ENCODE measurements around the gene BCAR3.

BCAR3 gene

GRCh38 chr1:93573940-93574469, 107.6 kb downstream of the BCAR3 start (continued):
- no peak for TF ChIP-seq ZBTB10 (tag by site-specific recombination; IDR thresholded peaks at IDR 0.05)

- Histone ChIP-seq H3K36me3 (ENCODE audit: control insufficient read depth in 2 of 2, insufficient read depth in 1 of 2, low read length in 2 of 2) (peaks cover 1 to 60% of the 10 kb centered on the region in 2 experiments; a peak in 2 of 3 replicates), H3K4me1 (ENCODE audit: control insufficient read depth, insufficient read depth, low read length) (no peaks in the 10 kb centered on the region), H3K9me3 (ENCODE audit: control insufficient read depth, insufficient read depth, low read depth, low read length) (no peaks in the 10 kb centered on the region), H3K4me3 (ENCODE audit: low read depth, low read length) (no peak overlapping the region), H3K27ac (ENCODE audit: extremely low read depth, low read depth, low read length) (no peak overlapping the region)
- POLR2A ChIA-PET = no interaction called here
- TF ChIP-seq TCF7L2 (IDR thresholded peaks at IDR 0.05; ENCODE audit: borderline replicate concordance, low read depth, low read length) (no peak), ZNF658 (tag by site-specific recombination; IDR thresholded peaks at IDR 0.05) (no peak), ZNF202 (tag by site-specific recombination; IDR thresholded peaks at IDR 0.05; ENCODE audit: borderline replicate concordance) (no peak)
- CTCF ChIA-PET = interaction anchor here (0.5 kb wide), 1 partner anchor 232 kb away, joined by 4 read pairs; no protein-coding TSS in a partner anchor
These were observed 109.9 kb downstream of the BCAR3 start for GRCh38 chr1:93571623-93572310.

- ChIA-PET CTCF (interaction anchor here (0.6 to 1.0 kb wide), 2 partner anchors 23 to 280 kb away, joined by 3 to 4 read pairs; no protein-coding TSS in a partner anchor), POLR2A (no interaction called here)
- H3K4me1 ChIP-seq (ENCODE audit: control insufficient read depth, insufficient read depth, low read length) = no peaks in the 10 kb centered on the region
- peaks cover 4 to 58% of the 10 kb centered on the region in 2 experiments; a peak in 2 of 3 replicates for H3K36me3 ChIP-seq (ENCODE audit: control insufficient read depth in 2 of 2, insufficient read depth in 1 of 2, low read length in 2 of 2)
- H3K27ac ChIP-seq (ENCODE audit: extremely low read depth, low read depth, low read length) = no peak overlapping the region
- no peak overlapping the region for H3K4me3 ChIP-seq (ENCODE audit: low read depth, low read length)
- TF ChIP-seq ZNF571 (tag by site-specific recombination; IDR thresholded peaks at IDR 0.05) (no peak), ZNF747 (tag by site-specific recombination; IDR thresholded peaks at IDR 0.05) (no peak)
- H3K9me3 ChIP-seq (ENCODE audit: control insufficient read depth, insufficient read depth, low read depth, low read length) = no peaks in the 10 kb centered on the region
These were observed 112.1 kb downstream of the BCAR3 start for GRCh38 chr1:93569489-93569888.

- ChIA-PET POLR2A (interaction anchor here (0.7 kb wide), 1 partner anchor 58 kb away, joined by 4 read pairs; no protein-coding TSS in a partner anchor), CTCF (interaction anchor here (0.7 to 0.9 kb wide), 2 partner anchors 343 to 545 kb away, joined by 3 read pairs; no protein-coding TSS in a partner anchor)
- TF ChIP-seq ZXDB (tag by site-specific recombination; IDR thresholded peaks at IDR 0.05) (no peak), HOXC10 (CRISPR knock-in tag; IDR thresholded peaks at IDR 0.05) (no peak), KLF16 (tag by site-specific recombination; IDR thresholded peaks at IDR 0.05) (no peak), ZNF211 (tag by site-specific recombination; IDR thresholded peaks at IDR 0.05; ENCODE audit: low read depth) (no peak), TCF7L2 (IDR thresholded peaks at IDR 0.05; ENCODE audit: borderline replicate concordance, low read depth, low read length) (no peak), KLF8 (tag by site-specific recombination; IDR thresholded peaks at IDR 0.05) (no peak), PRDM4 (tag by site-specific recombination; IDR thresholded peaks at IDR 0.05) (no peak), SCRT1 (tag by site-specific recombination; IDR thresholded peaks at IDR 0.05; ENCODE audit: borderline replicate concordance) (no peak), ZNF23 (tag by site-specific recombination; IDR thresholded peaks at IDR 0.05; ENCODE audit: borderline replicate concordance) (no peak), KLF10 (tag by site-specific recombination; IDR thresholded peaks at IDR 0.05) (no peak), ZBTB44 (tag by site-specific recombination; IDR thresholded peaks at IDR 0.05) (no peak), ZNF670 (tag by site-specific recombination; IDR thresholded peaks at IDR 0.05; ENCODE audit: low read depth) (no peak), ZNF324 (tag by site-specific recombination; IDR thresholded peaks at IDR 0.05) (no peak), OSR2 (tag by site-specific recombination; IDR thresholded peaks at IDR 0.05) (no peak), ZNF621 (tag by site-specific recombination; IDR thresholded peaks at IDR 0.05) (no peak), ZNF169 (tag by site-specific recombination; IDR thresholded peaks at IDR 0.05) (no peak), ZNF19 (tag by site-specific recombination; IDR thresholded peaks at IDR 0.05; ENCODE audit: low read depth) (no peak)
These were observed 114.2 kb downstream of the BCAR3 start for GRCh38 chr1:93567255-93567918.

More at GRCh38 chr1:93567255-93567918, 114.2 kb downstream of the BCAR3 start:
- Histone ChIP-seq H3K9me3 (ENCODE audit: control insufficient read depth, insufficient read depth, low read depth, low read length) (no peaks in the 10 kb centered on the region), H3K27ac (ENCODE audit: extremely low read depth, low read depth, low read length) (no peak overlapping the region), H3K36me3 (ENCODE audit: control insufficient read depth in 2 of 2, insufficient read depth in 1 of 2, low read length in 2 of 2) (peaks cover 4 to 55% of the 10 kb centered on the region in 2 experiments; a peak in 2 of 3 replicates), H3K4me1 (ENCODE audit: control insufficient read depth, insufficient read depth, low read length) (no peaks in the 10 kb centered on the region), H3K4me3 (ENCODE audit: low read depth, low read length) (no peak overlapping the region)
